DOHH2 (cell line): Measurements from ENCODE around the gene MYO5C.

ENCODE experiments used
- EZH2phosphoT487 ChIP-seq: fragments of 200-600 bp; sonication (generic); IDR thresholded peaks from 2 replicates; pipeline ENCODE4 v1.6.1; 2017; ENCODE audit warnings: borderline replicate concordance, mild to moderate bottlenecking, antibody characterized with exemption, low read length, moderate library complexity, mixed read lengths
- TF ChIP-seq, protein P1 (sequence below): fragments of 200-600 bp; sonication (generic); IDR thresholded peaks from one replicate; pipeline ENCODE4 v1.5.1; 2014; ENCODE audit warnings: antibody characterized with exemption, mild to moderate bottlenecking, low read depth, low read length; ENCODE audit not compliant: poor library complexity, severe bottlenecking

- TF ChIP-seq EZH2phosphoT487, result no peak
- TF ChIP-seq, protein P1, sequence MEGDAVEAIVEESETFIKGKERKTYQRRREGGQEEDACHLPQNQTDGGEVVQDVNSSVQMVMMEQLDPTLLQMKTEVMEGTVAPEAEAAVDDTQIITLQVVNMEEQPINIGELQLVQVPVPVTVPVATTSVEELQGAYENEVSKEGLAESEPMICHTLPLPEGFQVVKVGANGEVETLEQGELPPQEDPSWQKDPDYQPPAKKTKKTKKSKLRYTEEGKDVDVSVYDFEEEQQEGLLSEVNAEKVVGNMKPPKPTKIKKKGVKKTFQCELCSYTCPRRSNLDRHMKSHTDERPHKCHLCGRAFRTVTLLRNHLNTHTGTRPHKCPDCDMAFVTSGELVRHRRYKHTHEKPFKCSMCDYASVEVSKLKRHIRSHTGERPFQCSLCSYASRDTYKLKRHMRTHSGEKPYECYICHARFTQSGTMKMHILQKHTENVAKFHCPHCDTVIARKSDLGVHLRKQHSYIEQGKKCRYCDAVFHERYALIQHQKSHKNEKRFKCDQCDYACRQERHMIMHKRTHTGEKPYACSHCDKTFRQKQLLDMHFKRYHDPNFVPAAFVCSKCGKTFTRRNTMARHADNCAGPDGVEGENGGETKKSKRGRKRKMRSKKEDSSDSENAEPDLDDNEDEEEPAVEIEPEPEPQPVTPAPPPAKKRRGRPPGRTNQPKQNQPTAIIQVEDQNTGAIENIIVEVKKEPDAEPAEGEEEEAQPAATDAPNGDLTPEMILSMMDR, result no peak
These were observed 11.4 kb downstream of the MYO5C start for GRCh38 chr15:52284164-52284563.
